GM11168 (cell line): ENCODE data around the gene HERC2.

Source experiments
- in situ Hi-C: fragments of 300-500 bp; cut with MboI; formaldehyde crosslinking; loops from one replicate; pipeline ENCODE4 v1.12.0; 2022; ENCODE audit warnings: low sequenced_read_pairs; ENCODE audit not compliant: unreplicated experiment

HERC2 gene

DNA sequence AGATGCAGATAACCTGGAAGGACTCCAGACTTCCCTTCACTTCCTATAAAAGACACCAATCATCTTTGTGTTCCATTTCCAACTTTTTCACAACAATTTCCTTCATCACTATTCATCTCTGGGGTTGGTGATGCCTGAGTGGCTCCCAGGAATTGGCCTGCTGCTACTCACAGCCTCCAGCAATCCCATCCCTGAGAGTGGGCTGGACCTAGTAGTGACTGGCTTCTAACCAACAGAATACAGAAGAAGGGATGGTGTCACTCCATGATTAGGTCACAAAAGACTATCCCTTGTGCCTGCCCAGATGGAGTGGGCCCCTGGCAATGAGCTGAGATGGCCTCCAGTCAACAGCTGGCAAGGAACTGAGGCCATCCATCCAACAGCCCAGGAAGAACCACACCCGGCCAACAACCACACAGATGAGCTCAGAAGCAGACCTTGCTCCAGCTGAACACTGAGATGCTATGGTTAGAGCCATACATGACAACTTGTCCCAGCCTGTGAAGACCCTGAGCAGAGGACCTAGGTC is 243.7 kb downstream of the HERC2 start:
- in situ Hi-C loops, result no loop called here

DNA sequence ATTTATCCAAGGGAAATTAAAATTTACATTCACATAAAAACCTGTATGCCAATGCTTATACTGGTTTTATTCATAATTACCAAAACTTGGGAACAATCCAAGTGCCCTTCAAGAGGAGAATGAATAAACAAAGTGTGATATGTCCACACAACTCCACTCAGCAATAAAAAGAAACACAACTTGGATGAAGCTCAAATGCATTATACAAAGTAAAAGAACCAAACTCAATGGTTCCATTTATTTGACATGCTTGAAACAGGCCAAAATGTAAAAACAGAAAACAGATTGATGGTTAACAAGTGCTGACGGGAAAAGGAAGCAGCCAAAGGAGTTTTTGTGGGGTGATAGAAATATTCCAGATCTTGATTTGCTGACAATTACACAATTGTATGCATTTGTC is 246.4 kb downstream of the HERC2 start:
- in situ Hi-C loops, result no loop called here

DNA sequence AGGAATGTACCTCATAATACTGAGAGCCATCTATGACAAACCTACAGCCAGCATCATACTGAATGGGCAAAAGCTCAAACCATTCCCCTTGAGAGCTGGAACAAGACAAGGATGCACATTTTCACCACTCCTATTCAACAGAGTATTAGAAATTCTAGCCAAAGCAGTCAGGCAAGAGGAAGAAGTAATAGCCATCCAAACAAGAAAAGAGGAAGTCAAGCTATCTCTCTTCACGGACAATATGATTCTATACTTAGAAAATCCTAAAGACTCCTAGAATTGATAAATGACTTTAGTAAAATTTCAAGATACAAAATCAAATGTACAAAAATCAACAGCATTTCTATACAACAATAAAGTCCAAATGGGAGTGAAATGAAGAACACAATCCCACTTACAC is 253.0 kb downstream of the HERC2 start:
- in situ Hi-C loops, result no loop called here

DNA sequence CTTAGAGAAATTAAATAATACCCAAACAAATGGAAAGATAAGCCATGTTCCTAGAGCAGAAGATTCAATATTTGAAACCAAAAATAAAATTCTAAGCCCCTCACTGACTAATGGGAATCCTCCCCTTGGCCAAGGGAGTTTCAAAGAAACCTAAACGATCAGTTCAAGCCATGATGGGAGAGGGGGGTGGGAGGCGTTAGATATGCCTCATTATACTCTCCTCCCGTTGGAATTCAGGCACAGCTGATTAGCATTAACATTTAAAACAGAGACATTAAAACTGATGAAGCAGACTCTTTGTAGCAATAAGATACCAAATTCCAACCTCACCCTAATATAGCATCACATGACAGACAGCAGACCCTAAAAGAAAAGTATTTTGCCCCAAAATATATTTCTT is 255.7 kb downstream of the HERC2 start:
- in situ Hi-C loops, result no loop called here
